CD4-positive, alpha-beta T cell (primary cell): Measurements from ENCODE around the gene XYLT1. TPM values are rescaled to one million over a fixed set of nuclear protein-coding genes. Genes with fewer than 3 reads are reported as not detected.

Experiments
- ATAC-seq: fragments of 200-7000 bp; cut with Tn5 transposase; one replicate; pipeline ENCODE4 v1.10.0; 2022; ENCODE audit warnings: mild to moderate bottlenecking; ENCODE audit not compliant: poor library complexity
- CTCF ChIA-PET: fragments of 350-600 bp; sonication (Branson Sonifier 250); formaldehyde crosslinking; loops from one replicate; lab custom pipeline; 2021; ENCODE audit warnings: antibody characterized with exemption, inconsistent platforms; lab: Charles Lee
- POLR2A ChIA-PET: fragments of 350-600 bp; sonication (Branson Sonifier 250); formaldehyde crosslinking; loops from one replicate; lab custom pipeline; 2021; ENCODE audit warnings: antibody characterized with exemption, inconsistent platforms; lab: Charles Lee
- DNase-seq, 14 experiments: peaks; one replicate each; pipeline ENCODE4 v3.0.0-alpha.2; 2013 to 2020; ENCODE audit warnings: mixed read lengths in 2 of 14
- H3K27ac ChIP-seq, 2 donors: one replicate each; pipeline versions ENCODE4 v1.5.1 to v1.7.0; 2013; ENCODE audit warnings: low read length in 2 of 2, low read depth in 1 of 2, mild to moderate bottlenecking in 1 of 2
- H3K27me3 ChIP-seq, 2 experiments: 1 replicate in 1 of 2; 2 replicates in 1 of 2; pipeline versions ENCODE4 v1.6.1 to v1.7.0; 2013; ENCODE audit warnings: low read length in 2 of 2, control low read depth in 1 of 2, mild to moderate bottlenecking in 1 of 2, moderate library complexity in 1 of 2; ENCODE audit not compliant: insufficient read depth in 2 of 2, control insufficient read depth in 1 of 2
- H3K36me3 ChIP-seq: one replicate; pipeline ENCODE4 v1.6.1; 2013; ENCODE audit warnings: low read length, control low read depth; ENCODE audit not compliant: insufficient read depth
- H3K4me1 ChIP-seq: one replicate; pipeline ENCODE4 v1.6.1; 2013; ENCODE audit warnings: low read length, control low read depth; ENCODE audit not compliant: insufficient read depth
- H3K4me3 ChIP-seq: one replicate; pipeline ENCODE4 v1.5.1; 2013; ENCODE audit warnings: mild to moderate bottlenecking, low read length, moderate library complexity
- H3K9me3 ChIP-seq, 2 experiments: 1 replicate in 1 of 2; 2 replicates in 1 of 2; pipeline versions ENCODE4 v1.6.1 to v1.7.0; 2013; ENCODE audit warnings: low read length in 2 of 2, mild to moderate bottlenecking in 2 of 2, control low read depth in 1 of 2, moderate library complexity in 1 of 2; ENCODE audit not compliant: control insufficient read depth in 1 of 2, insufficient read depth in 1 of 2
- H3K27ac Mint-ChIP-seq: one replicate; pipeline ENCODE4 v1.8.0; 2020; ENCODE audit warnings: mixed read lengths
- H3K27me3 Mint-ChIP-seq: one replicate; pipeline ENCODE4 v1.8.0; 2021; ENCODE audit warnings: mixed read lengths
- H3K36me3 Mint-ChIP-seq: one replicate; pipeline ENCODE4 v1.8.0; 2021; ENCODE audit warnings: low read depth, mixed read lengths
- H3K4me1 Mint-ChIP-seq: one replicate; pipeline ENCODE4 v1.8.0; 2021; ENCODE audit warnings: low read depth, mixed read lengths
- H3K4me3 Mint-ChIP-seq: one replicate; pipeline ENCODE4 v1.8.0; 2020; ENCODE audit warnings: mild to moderate bottlenecking, mixed read lengths
- H3K9me3 Mint-ChIP-seq: one replicate; pipeline ENCODE4 v1.8.0; 2020; ENCODE audit warnings: mixed read lengths
- intact Hi-C, 2 experiments: fragments of 100-400 bp; cut with DNase I in 1 of 2; cut with micrococcal nuclease in 1 of 2; formaldehyde crosslinking; loops; one replicate each; pipeline versions ENCODE4 v1.15.1 to v1.9.0; 2023 to 2025; cut with DNase I, micrococcal nuclease
- total RNA-seq, 174 experiments: library from RNA in 2 of 174; stranded (reverse) in 2 of 174; gene quantifications; one replicate each; pipeline ENCODE4 v1.2.3 and lab custom pipeline; 2021 to 2026
- TF ChIP-seq, protein P1 (sequence below): fragments of 200-600 bp; IDR thresholded peaks from one replicate; pipeline ENCODE4 v1.8.0; 2022; ENCODE audit warnings: antibody characterized with exemption, mild to moderate bottlenecking

XYLT1 gene
- total RNA-seq, 2 experiments from 2014 or later: 26.0 to 27.1 TPM

DNA sequence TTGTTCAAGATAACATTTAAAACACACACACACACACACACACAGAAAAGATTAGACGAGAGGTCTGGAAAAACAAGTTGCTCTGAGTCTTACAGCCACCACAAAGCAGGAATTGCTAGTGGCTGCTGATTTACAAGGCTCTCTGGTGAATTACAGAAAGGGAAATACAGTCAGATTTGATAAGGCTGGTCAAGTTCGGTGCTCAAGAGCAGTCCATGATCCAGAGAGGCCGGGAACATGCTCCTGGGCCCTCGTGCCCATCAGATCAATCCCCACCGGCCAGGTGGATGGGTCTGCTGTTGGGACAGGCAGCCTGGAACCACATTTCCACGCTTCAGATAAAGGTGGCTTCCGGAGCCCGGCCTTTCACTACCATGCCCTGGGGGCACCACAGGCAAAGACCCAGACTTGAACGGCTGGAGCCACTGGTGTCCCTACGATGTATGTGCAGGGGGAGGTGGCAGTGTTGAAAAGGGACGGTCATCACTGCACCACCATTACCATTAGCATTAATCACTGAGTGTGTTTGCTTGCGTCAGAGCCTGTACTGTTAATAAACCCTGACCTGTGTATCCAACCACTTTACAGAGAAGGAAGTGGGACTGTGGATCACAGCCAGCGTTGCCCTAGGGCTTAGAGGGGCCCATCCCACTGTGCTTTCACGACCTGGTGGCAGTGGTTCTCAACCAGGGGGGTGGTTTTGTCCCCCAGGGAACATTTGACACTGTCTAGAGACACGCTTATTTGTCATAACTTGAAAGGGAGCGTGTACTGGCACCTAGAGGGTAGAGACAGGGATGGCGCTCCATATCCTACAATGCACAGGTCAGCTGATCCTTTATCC lies 95.1 kb downstream of the XYLT1 start:
- DNase-seq (peak in 2 of 14 experiments; percentile 47 to 61), ATAC-seq (peak; percentile 61)
- Mint-ChIP-seq H3K4me3 (no peak overlapping the region), H3K9me3 (no peaks in the 10 kb centered on the region), H3K36me3 (no peaks in the 10 kb centered on the region), H3K4me1 (peaks cover 87% of the 10 kb centered on the region), H3K27ac (peak overlapping the region; percentile 36), H3K27me3 (no peaks in the 10 kb centered on the region)
- CTCF ChIA-PET: no interaction called here
- intact Hi-C loops: loop anchor here in 1 of 2 experiments (5.0 to 10.0 kb wide), 2 partner anchors 361 to 518 kb away; no protein-coding TSS in a partner anchor
- POLR2A ChIA-PET: interaction anchor here (0.9 kb wide), 1 partner anchor 74 kb away, joined by 3 read pairs; no protein-coding TSS in a partner anchor
- no peaks in the 10 kb centered on the region for H3K36me3 ChIP-seq
- no peak overlapping the region for H3K4me3 ChIP-seq
- H3K9me3 ChIP-seq: no peaks in the 10 kb centered on the region
- no peaks in the 10 kb centered on the region for H3K27me3 ChIP-seq
- TF ChIP-seq, protein P1, sequence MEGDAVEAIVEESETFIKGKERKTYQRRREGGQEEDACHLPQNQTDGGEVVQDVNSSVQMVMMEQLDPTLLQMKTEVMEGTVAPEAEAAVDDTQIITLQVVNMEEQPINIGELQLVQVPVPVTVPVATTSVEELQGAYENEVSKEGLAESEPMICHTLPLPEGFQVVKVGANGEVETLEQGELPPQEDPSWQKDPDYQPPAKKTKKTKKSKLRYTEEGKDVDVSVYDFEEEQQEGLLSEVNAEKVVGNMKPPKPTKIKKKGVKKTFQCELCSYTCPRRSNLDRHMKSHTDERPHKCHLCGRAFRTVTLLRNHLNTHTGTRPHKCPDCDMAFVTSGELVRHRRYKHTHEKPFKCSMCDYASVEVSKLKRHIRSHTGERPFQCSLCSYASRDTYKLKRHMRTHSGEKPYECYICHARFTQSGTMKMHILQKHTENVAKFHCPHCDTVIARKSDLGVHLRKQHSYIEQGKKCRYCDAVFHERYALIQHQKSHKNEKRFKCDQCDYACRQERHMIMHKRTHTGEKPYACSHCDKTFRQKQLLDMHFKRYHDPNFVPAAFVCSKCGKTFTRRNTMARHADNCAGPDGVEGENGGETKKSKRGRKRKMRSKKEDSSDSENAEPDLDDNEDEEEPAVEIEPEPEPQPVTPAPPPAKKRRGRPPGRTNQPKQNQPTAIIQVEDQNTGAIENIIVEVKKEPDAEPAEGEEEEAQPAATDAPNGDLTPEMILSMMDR: no peak
- no peak overlapping the region for H3K27ac ChIP-seq
- peaks cover 62% of the 10 kb centered on the region for H3K4me1 ChIP-seq

DNA sequence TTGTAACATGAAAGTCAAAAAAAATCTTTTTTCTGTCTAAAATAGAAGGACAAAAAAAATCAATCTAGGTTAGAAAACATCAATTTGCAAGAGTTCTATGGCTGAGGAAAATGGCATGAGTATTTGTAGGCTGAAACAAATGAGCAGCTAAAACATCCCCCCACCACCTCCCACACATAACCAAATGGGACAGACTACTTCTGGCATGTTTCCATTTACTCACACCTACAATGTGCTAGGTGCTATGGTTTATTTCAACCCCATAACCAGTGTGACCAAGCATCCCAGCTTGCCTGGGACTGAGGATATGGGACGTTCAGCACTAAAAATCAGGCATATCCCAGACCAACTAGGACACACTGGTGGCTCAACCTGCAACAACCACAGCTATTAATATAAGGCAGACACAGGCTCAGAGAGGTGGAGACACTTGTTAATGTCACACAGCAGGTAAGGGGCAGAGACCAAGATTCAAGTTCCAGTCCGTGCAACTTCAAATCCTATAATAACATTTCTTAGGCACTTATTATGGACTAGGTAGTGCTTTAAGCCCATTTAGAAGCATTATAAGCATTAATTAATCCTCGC lies 96.0 kb downstream of the XYLT1 start:
- Mint-ChIP-seq H3K4me1 (peaks cover 91% of the 10 kb centered on the region), H3K27ac (no peak overlapping the region), H3K4me3 (no peak overlapping the region), H3K36me3 (no peaks in the 10 kb centered on the region), H3K9me3 (no peaks in the 10 kb centered on the region), H3K27me3 (no peaks in the 10 kb centered on the region)
- intact Hi-C loops: loop anchor here in 1 of 2 experiments (5.0 to 10.0 kb wide), 4 partner anchors 37 to 517 kb away; no protein-coding TSS in a partner anchor
- Histone ChIP-seq H3K36me3 (no peaks in the 10 kb centered on the region), H3K27me3 (no peaks in the 10 kb centered on the region), H3K27ac (no peak overlapping the region), H3K4me1 (peaks cover 71% of the 10 kb centered on the region), H3K9me3 (no peaks in the 10 kb centered on the region), H3K4me3 (no peak overlapping the region)
- ATAC-seq: no peak
- no peak for DNase-seq
- CTCF ChIA-PET: no interaction called here
- TF ChIP-seq, protein P1: no peak
- POLR2A ChIA-PET: interaction anchor here (0.9 kb wide), 1 partner anchor 73 kb away, joined by 3 read pairs; no protein-coding TSS in a partner anchor

DNA sequence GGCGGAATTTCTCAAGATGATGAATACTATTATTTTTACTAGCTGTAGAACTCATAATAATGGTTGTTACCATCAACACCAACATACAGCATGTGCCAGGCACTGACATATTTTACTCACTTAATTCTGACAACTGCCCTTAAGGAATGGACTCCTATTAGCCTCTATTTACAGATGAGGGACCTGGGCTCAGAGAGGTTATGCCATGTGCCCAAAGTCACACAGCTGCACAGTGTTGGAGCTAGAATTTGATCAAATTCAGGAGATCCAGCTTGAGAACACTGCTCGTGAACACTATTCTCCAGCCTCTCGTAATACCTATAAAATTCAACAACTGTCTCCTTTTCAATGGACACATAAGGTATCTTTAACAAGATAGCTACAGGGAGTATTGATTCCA lies 97.2 kb downstream of the XYLT1 start:
- ATAC-seq: no peak
- Histone ChIP-seq H3K4me1 (peaks cover 72% of the 10 kb centered on the region), H3K27me3 (no peaks in the 10 kb centered on the region), H3K4me3 (no peak overlapping the region), H3K9me3 (no peaks in the 10 kb centered on the region), H3K27ac (no peak overlapping the region), H3K36me3 (no peaks in the 10 kb centered on the region)
- H3K27ac Mint-ChIP-seq: peak overlapping the region; percentile 40
- ChIA-PET POLR2A (interaction anchor here (1.5 kb wide), 1 partner anchor 14 kb away, joined by 4 read pairs; no protein-coding TSS in a partner anchor), CTCF (no interaction called here)
- TF ChIP-seq, protein P1: no peak
- H3K9me3 Mint-ChIP-seq: no peaks in the 10 kb centered on the region
- intact Hi-C loops: loop anchor here in 1 of 2 experiments (2.0 to 10.0 kb wide), 4 partner anchors 36 to 359 kb away; partner anchors contain the start of gene XYLT1
- H3K4me3 Mint-ChIP-seq: no peak overlapping the region
- peaks cover 91% of the 10 kb centered on the region for H3K4me1 Mint-ChIP-seq
- H3K36me3 Mint-ChIP-seq: peaks cover 4% of the 10 kb centered on the region
- no peaks in the 10 kb centered on the region for H3K27me3 Mint-ChIP-seq
- DNase-seq: no peak
